GM12875 (cell line): ENCODE results near the gene PYGO2.

Experiments used
- H3K4me3 ChIP-seq: one replicate; pipeline ENCODE4 v1.5.1; 2011; ENCODE audit warnings: low read depth, low read length, control low read depth
- CTCF ChIP-seq: IDR thresholded peaks from 2 replicates; pipeline ENCODE4 v1.5.1; 2011; ENCODE audit warnings: low read depth, mild to moderate bottlenecking, control low read depth, inconsistent platforms, low read length, moderate library complexity, borderline replicate concordance; ENCODE audit not compliant: insufficient read depth

Gene PYGO2

GRCh38 chr1:154963643-154964042 is 2.1 kb upstream of the PYGO2 start:
- H3K4me3 ChIP-seq, result no peak overlapping the region
- no peak for TF ChIP-seq CTCF

GRCh38 chr1:154962795-154963330 is 1.3 kb upstream of the PYGO2 start:
- TF ChIP-seq CTCF, result no peak
- H3K4me3 ChIP-seq, result peak overlapping the region; percentile 99

GRCh38 chr1:154962156-154962749 is 671 bp upstream of the PYGO2 start:
- no peak for TF ChIP-seq CTCF
- H3K4me3 ChIP-seq, result peak overlapping the region; percentile 99

GRCh38 chr1:154960446-154961136 is 991 bp downstream of the PYGO2 start:
- no peak for TF ChIP-seq CTCF
- H3K4me3 ChIP-seq, result peak overlapping the region; percentile 99

GRCh38 chr1:154959426-154959780 is 2.2 kb downstream of the PYGO2 start:
- no peak for TF ChIP-seq CTCF
- no peak overlapping the region for H3K4me3 ChIP-seq

- H3K4me3 ChIP-seq, result no peak overlapping the region
- TF ChIP-seq CTCF, result no peak
Observed at GRCh38 chr1:154958681-154959425, 2.7 kb downstream of the PYGO2 start.

- H3K4me3 ChIP-seq, result no peak overlapping the region
- no peak for TF ChIP-seq CTCF
Observed at GRCh38 chr1:154958036-154958435, 3.5 kb downstream of the PYGO2 start.
